Measurements from ENCODE around the gene TSPAN9. TPM values are rescaled to one million over a fixed set of nuclear protein-coding genes. Genes with fewer than 3 reads are reported as not detected.

The TSPAN9 gene
- total RNA-seq, 1 experiment from 2014 or later, result 35.5 TPM

- Histone ChIP-seq H3K9me3 (ENCODE audit: low read depth, low read length, poor library complexity, severe bottlenecking) (no peaks in the 10 kb centered on the region), H3K36me3 (ENCODE audit: insufficient read depth, low read length, poor library complexity, severe bottlenecking) (no peaks in the 10 kb centered on the region), H3K4me3 (ENCODE audit: low read depth, low read length, poor library complexity, severe bottlenecking) (no peak overlapping the region), H3K27ac (ENCODE audit: low read depth, low read length, poor library complexity, severe bottlenecking) (peak overlapping the region; percentile 56), H3K4me1 (ENCODE audit: insufficient read depth, low read length, poor library complexity, severe bottlenecking) (peaks cover 30% of the 10 kb centered on the region), H3K27me3 (replicated peaks; ENCODE audit: insufficient read depth, low read depth, low read length, poor library complexity) (no peaks in the 10 kb centered on the region)
- TF ChIP-seq EZH2 (IDR thresholded peaks at IDR 0.05; ENCODE audit: borderline replicate concordance, low read depth, low read length, poor library complexity, severe bottlenecking) (no peak), CTCF (conservative IDR thresholded peaks at IDR 0.05; ENCODE audit: low read depth, low read length) (no peak)
- ChIA-PET CTCF (no interaction called here), POLR2A (ENCODE audit: low non-redundant PET) (interaction anchor here (0.6 kb wide), 1 partner anchor 123 kb away, joined by 3 read pairs; no protein-coding TSS in a partner anchor)
- intact Hi-C loops (cut with micrococcal nuclease; ENCODE audit: unreplicated experiment), result no loop called here
- no TSS peak for BruUV-seq (replicated peaks)
- no peak for DNase-seq (ENCODE audit: low spot score)
Observed at GRCh38 chr12:3226264-3226663, 149.1 kb downstream of the TSPAN9 start.

- no TSS peak for BruUV-seq (replicated peaks)
- TF ChIP-seq EZH2 (IDR thresholded peaks at IDR 0.05; ENCODE audit: borderline replicate concordance, low read depth, low read length, poor library complexity, severe bottlenecking), result no peak
- no peak for TF ChIP-seq CTCF (conservative IDR thresholded peaks at IDR 0.05; ENCODE audit: low read depth, low read length)
- intact Hi-C loops (cut with micrococcal nuclease; ENCODE audit: unreplicated experiment), result no loop called here
- ChIA-PET CTCF (no interaction called here), POLR2A (ENCODE audit: low non-redundant PET) (no interaction called here)
- H3K4me1 ChIP-seq (ENCODE audit: insufficient read depth, low read length, poor library complexity, severe bottlenecking), result peaks cover 35% of the 10 kb centered on the region
- no peaks in the 10 kb centered on the region for H3K9me3 ChIP-seq (ENCODE audit: low read depth, low read length, poor library complexity, severe bottlenecking)
- H3K27me3 ChIP-seq (replicated peaks; ENCODE audit: insufficient read depth, low read depth, low read length, poor library complexity), result no peaks in the 10 kb centered on the region
- H3K4me3 ChIP-seq (ENCODE audit: low read depth, low read length, poor library complexity, severe bottlenecking), result no peak overlapping the region
- no peaks in the 10 kb centered on the region for H3K36me3 ChIP-seq (ENCODE audit: insufficient read depth, low read length, poor library complexity, severe bottlenecking)
- H3K27ac ChIP-seq (ENCODE audit: low read depth, low read length, poor library complexity, severe bottlenecking), result no peak overlapping the region
- DNase-seq (ENCODE audit: low spot score), result no peak
Observed at GRCh38 chr12:3227076-3227975, 150.1 kb downstream of the TSPAN9 start.

GRCh38 chr12:3228552-3228951, 151.4 kb downstream of the TSPAN9 start:
- CTCF ChIA-PET, result no interaction called here
- DNase-seq (ENCODE audit: low spot score), result no peak
- H3K9me3 ChIP-seq (ENCODE audit: low read depth, low read length, poor library complexity, severe bottlenecking), result no peaks in the 10 kb centered on the region
- no TSS peak for BruUV-seq (replicated peaks)
- intact Hi-C loops (cut with micrococcal nuclease; ENCODE audit: unreplicated experiment), result no loop called here
- H3K36me3 ChIP-seq (ENCODE audit: insufficient read depth, low read length, poor library complexity, severe bottlenecking), result no peaks in the 10 kb centered on the region
- POLR2A ChIA-PET (ENCODE audit: low non-redundant PET), result no interaction called here
- H3K4me1 ChIP-seq (ENCODE audit: insufficient read depth, low read length, poor library complexity, severe bottlenecking), result peaks cover 43% of the 10 kb centered on the region
- no peaks in the 10 kb centered on the region for H3K27me3 ChIP-seq (replicated peaks; ENCODE audit: insufficient read depth, low read depth, low read length, poor library complexity)
- TF ChIP-seq CTCF (conservative IDR thresholded peaks at IDR 0.05; ENCODE audit: low read depth, low read length), result no peak
- TF ChIP-seq EZH2 (IDR thresholded peaks at IDR 0.05; ENCODE audit: borderline replicate concordance, low read depth, low read length, poor library complexity, severe bottlenecking), result no peak
- no peak overlapping the region for H3K27ac ChIP-seq (ENCODE audit: low read depth, low read length, poor library complexity, severe bottlenecking)
- H3K4me3 ChIP-seq (ENCODE audit: low read depth, low read length, poor library complexity, severe bottlenecking), result no peak overlapping the region
